Fibroblast of lung (primary cell): ENCODE results near the gene ABCC5. TPM values are rescaled to one million over a fixed set of nuclear protein-coding genes. Genes with fewer than 3 reads are reported as not detected.

ENCODE experiments used
- DNase-seq, 2 donors: peaks; one replicate each; pipeline versions ENCODE4 v3.0.0 to v3.0.0-alpha.2; 2010; ENCODE audit warnings: low read depth in 2 of 2
- H2AFZ ChIP-seq: 2 replicates; pipeline ENCODE4 v1.5.1; 2012; ENCODE audit warnings: low read length, control low read depth, inconsistent platforms
- H3K27ac ChIP-seq: 2 replicates; pipeline ENCODE4 v1.5.1; 2011; ENCODE audit warnings: low read length, control low read depth; ENCODE audit not compliant: insufficient read depth
- H3K27me3 ChIP-seq: 2 replicates; pipeline ENCODE4 v1.5.1; 2011; ENCODE audit warnings: mild to moderate bottlenecking, low read length; ENCODE audit not compliant: control insufficient read depth, insufficient read depth
- H3K36me3 ChIP-seq: 2 replicates; pipeline ENCODE4 v1.5.1; 2011; ENCODE audit warnings: low read length; ENCODE audit not compliant: control insufficient read depth, insufficient read depth
- H3K4me1 ChIP-seq: 2 replicates; pipeline ENCODE4 v1.5.1; 2011; ENCODE audit warnings: low read length; ENCODE audit not compliant: control insufficient read depth, insufficient read depth; ENCODE audit errors: extremely low read depth
- H3K4me2 ChIP-seq: 2 replicates; pipeline ENCODE4 v1.5.1; 2011; ENCODE audit warnings: low read length, control low read depth; ENCODE audit not compliant: insufficient read depth; ENCODE audit errors: extremely low read depth
- H3K4me3 ChIP-seq, 4 experiments: fragments of 200-600 bp in 1 of 4; sonication (generic) in 1 of 4; replicated peaks in 1 of 4; 2 replicates each; pipeline ENCODE4 v1.5.1; 2011 to 2016; ENCODE audit warnings: low read length in 4 of 4, low read depth in 3 of 4, mild to moderate bottlenecking in 3 of 4, control low read depth in 2 of 4, inconsistent platforms in 1 of 4, mixed read lengths in 1 of 4; ENCODE audit not compliant: insufficient read depth in 1 of 4; ENCODE audit errors: control extremely low read depth in 1 of 4
- H3K79me2 ChIP-seq: 2 replicates; pipeline ENCODE4 v1.5.1; 2012; ENCODE audit warnings: mild to moderate bottlenecking, low read length, inconsistent platforms; ENCODE audit not compliant: control insufficient read depth, insufficient read depth
- H3K9ac ChIP-seq: 2 replicates; pipeline ENCODE4 v1.5.1; 2011; ENCODE audit warnings: mild to moderate bottlenecking, low read length, control low read depth; ENCODE audit not compliant: insufficient read depth
- H3K9me3 ChIP-seq: 2 replicates; pipeline ENCODE4 v1.5.1; 2012; ENCODE audit warnings: low read depth, low read length; ENCODE audit not compliant: control insufficient read depth, insufficient read depth
- H4K20me1 ChIP-seq: 2 replicates; pipeline ENCODE4 v1.5.1; 2011; ENCODE audit warnings: low read length; ENCODE audit not compliant: control insufficient read depth, insufficient read depth; ENCODE audit errors: extremely low read depth
- EZH2 ChIP-seq: IDR thresholded peaks from 2 replicates; pipeline ENCODE4 v1.5.1; 2012; ENCODE audit warnings: low read length, control low read depth, mild to moderate bottlenecking; ENCODE audit errors: missing control alignments
- polyA plus RNA-seq, 2 donors: library from polyadenylated mRNA; depleted of rRNA in 1 of 2; stranded (reverse) in 1 of 2; unstranded in 1 of 2; fragments of >200 nt; gene quantifications; 2 replicates each; pipeline ENCODE4 v1.2.1, GENCODE V29; 2011 to 2012; ENCODE audit warnings: missing spikeins in 1 of 2
- total RNA-seq: library from RNA; depleted of rRNA; stranded (reverse); fragments of >200 nt; gene quantifications from 2 replicates; pipeline ENCODE4 v1.2.1, GENCODE V29; 2014
- TF ChIP-seq, protein P1 (sequence below), 2 donors: IDR thresholded peaks in 1 of 2; conservative IDR thresholded peaks in 1 of 2; 1 replicate in 1 of 2; 2 replicates in 1 of 2; pipeline ENCODE4 v1.5.1; 2011 to 2012; ENCODE audit warnings: low read length in 2 of 2, control low read depth in 1 of 2, inconsistent platforms in 1 of 2, low read depth in 1 of 2, mild to moderate bottlenecking in 1 of 2

The ABCC5 gene
- total and polyA plus RNA-seq, 2 donors (not counting 1 experiment from before 2014, with no cell fraction given) = 13.2 to 18.8 TPM

DNA sequence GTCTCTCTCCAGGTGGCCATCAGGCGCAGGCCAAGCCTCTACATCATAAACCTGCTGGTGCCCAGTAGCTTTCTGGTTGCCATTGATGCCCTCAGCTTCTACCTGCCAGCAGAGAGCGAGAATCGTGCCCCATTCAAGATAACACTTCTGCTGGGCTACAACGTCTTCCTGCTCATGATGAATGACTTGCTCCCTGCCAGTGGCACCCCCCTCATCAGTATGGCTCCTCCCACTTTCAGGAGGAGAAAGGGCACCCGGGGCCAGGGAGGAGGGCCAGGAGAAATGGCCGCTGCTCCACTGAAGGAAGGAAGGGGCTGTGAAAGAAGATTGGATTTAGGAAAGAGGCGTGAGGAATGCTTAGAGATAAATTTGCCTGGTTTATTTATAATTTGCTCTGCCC is 41.7 kb upstream of the ABCC5 start:
- Histone ChIP-seq H3K27ac (no peak overlapping the region), H3K36me3 (no peaks in the 10 kb centered on the region), H3K4me1 (no peaks in the 10 kb centered on the region), H3K4me3 (no peak overlapping the region), H3K4me2 (no peak overlapping the region), H4K20me1 (no peaks in the 10 kb centered on the region), H2AFZ (no peak overlapping the region), H3K27me3 (no peaks in the 10 kb centered on the region), H3K9me3 (no peaks in the 10 kb centered on the region), H3K79me2 (no peaks in the 10 kb centered on the region), H3K9ac (no peak overlapping the region)
- DNase-seq = no peak
- TF ChIP-seq EZH2 = no peak
- TF ChIP-seq, protein P1, sequence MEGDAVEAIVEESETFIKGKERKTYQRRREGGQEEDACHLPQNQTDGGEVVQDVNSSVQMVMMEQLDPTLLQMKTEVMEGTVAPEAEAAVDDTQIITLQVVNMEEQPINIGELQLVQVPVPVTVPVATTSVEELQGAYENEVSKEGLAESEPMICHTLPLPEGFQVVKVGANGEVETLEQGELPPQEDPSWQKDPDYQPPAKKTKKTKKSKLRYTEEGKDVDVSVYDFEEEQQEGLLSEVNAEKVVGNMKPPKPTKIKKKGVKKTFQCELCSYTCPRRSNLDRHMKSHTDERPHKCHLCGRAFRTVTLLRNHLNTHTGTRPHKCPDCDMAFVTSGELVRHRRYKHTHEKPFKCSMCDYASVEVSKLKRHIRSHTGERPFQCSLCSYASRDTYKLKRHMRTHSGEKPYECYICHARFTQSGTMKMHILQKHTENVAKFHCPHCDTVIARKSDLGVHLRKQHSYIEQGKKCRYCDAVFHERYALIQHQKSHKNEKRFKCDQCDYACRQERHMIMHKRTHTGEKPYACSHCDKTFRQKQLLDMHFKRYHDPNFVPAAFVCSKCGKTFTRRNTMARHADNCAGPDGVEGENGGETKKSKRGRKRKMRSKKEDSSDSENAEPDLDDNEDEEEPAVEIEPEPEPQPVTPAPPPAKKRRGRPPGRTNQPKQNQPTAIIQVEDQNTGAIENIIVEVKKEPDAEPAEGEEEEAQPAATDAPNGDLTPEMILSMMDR (conservative IDR thresholded peaks at IDR 0.05 in 1 of 2, IDR thresholded peaks at IDR 0.05 in 1 of 2; ENCODE audit: low read depth in 1 of 2, low read length in 2 of 2) = no peak

DNA sequence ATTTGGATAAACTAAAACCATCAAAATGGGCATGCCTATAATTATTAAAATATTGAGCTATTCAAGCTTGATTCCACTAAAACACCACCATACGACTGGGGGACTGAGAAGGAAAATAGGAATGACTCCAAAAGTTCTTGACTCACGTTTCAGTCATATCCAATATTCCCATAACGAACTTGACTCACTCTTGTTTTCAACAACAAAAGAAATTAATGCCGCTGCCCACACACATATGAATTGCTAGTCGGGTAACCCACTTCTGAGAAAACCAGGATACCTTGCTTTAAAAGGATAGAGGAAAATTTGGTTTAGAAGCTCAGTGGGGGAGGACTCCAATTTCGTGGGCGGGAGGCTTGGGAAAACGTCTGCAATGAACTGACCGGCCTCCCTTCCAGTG is 40.3 kb upstream of the ABCC5 start:
- peak; percentile 27 to 53 for DNase-seq
- Histone ChIP-seq H3K27ac (no peak overlapping the region), H3K4me3 (no peak overlapping the region), H3K27me3 (no peaks in the 10 kb centered on the region), H3K4me2 (no peak overlapping the region), H3K4me1 (no peaks in the 10 kb centered on the region), H3K36me3 (no peaks in the 10 kb centered on the region), H4K20me1 (no peaks in the 10 kb centered on the region), H3K9ac (no peak overlapping the region), H2AFZ (no peak overlapping the region), H3K9me3 (no peaks in the 10 kb centered on the region), H3K79me2 (no peaks in the 10 kb centered on the region)
- TF ChIP-seq EZH2 = no peak
- TF ChIP-seq, protein P1 (conservative IDR thresholded peaks at IDR 0.05 in 1 of 2, IDR thresholded peaks at IDR 0.05 in 1 of 2; ENCODE audit: low read depth in 1 of 2, low read length in 2 of 2) = no peak

DNA sequence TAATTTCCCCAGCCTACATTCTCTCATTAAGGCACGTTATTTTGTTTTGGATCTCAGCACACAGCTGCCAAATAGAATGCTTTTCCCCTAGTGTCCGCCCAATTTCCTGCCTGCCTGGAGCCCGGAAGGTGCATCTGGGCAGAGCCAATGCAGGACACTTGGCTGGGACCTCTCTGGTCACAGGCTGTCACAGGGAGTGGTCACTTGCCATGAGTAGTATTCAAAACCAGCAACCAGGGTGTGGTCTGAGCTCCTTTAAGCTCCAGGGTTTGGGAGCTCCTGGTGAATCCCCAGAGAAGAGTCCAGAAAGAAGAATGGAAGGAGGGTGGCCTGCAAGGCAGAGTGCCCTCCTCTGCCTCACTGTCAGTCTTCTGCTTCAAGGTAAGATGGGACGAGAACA is 35.1 kb upstream of the ABCC5 start, which contains the start of gene HTR3C:
Gene HTR3C, plus strand, starts transcription at position 281 of the 400 bp plus-strand sequence. Its CDS starts 34 bp downstream, at position 315.
- Histone ChIP-seq H3K79me2 (no peaks in the 10 kb centered on the region), H3K4me2 (no peak within 1 kb of the TSS), H3K27ac (no peak within 1 kb of the TSS), H2AFZ (no peak within 1 kb of the TSS), H3K4me1 (no peaks in the 10 kb centered on the region), H3K27me3 (peaks cover 2% of the 10 kb centered on the region), H3K9ac (no peak within 1 kb of the TSS), H3K36me3 (no peaks in the 10 kb centered on the region), H3K9me3 (no peaks in the 10 kb centered on the region), H3K4me3 (no peak within 1 kb of the TSS), H4K20me1 (no peaks in the 10 kb centered on the region)
- DNase-seq = no peak
- TF ChIP-seq, protein P1 (conservative IDR thresholded peaks at IDR 0.05 in 1 of 2, IDR thresholded peaks at IDR 0.05 in 1 of 2; ENCODE audit: low read depth in 1 of 2, low read length in 2 of 2) = no peak
- no peak for TF ChIP-seq EZH2
